ENCODE results near the gene RBMS3.
"Not testable (repeated sequence)": the region's sequence is repeated elsewhere in the genome, so short reads cannot be mapped to it uniquely, and the experiment has no call there.

Gene RBMS3

DNA sequence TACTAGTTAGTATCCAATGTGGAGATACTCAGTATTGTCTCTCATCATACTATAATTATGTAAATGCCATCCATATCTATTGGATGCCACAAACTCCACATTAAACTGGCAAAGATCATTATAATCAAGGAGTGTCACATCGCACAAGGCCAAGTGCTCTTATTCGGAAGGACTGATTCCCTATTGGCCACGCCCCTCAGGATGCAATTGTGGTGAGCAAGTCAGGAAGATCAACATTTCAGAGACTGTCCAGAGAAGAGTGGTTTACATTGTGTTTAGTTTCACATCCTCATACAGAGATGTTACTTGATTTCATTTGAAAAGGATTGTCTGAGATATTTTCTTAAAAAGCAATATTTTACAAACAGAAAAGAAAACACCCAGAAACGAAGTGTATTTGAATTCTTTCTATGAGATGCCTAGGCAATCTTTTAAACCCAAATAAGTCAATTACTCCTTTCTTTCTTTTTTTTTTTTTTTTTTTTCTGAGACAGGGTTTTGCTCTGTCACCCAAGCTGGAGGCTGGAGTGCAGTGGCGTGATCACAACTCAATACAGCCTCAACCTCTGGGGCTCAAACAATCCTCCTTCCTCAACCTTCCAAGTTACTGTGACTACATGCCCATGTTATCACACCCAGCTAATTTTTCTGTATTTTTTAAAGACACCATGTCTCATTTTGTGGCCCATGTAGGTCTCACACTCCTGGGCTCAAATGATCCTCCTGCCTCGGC lies 369.1 kb downstream of the RBMS3 start:
- no peak for DNase-seq (ENCODE audit: low read depth in 1 of 2, low spot score in 1 of 2)

- DNase-seq (ENCODE audit: low read depth in 1 of 2, low spot score in 1 of 2), result no peak
Observed at GRCh38 chr3:29653680-29654079, 372.8 kb downstream of the RBMS3 start.

GRCh38 chr3:29655015-29655747 lies 374.3 kb downstream of the RBMS3 start:
- no peak for DNase-seq (ENCODE audit: low read depth in 1 of 2, low spot score in 1 of 2)

- no peak for DNase-seq (ENCODE audit: low read depth in 1 of 2, low spot score in 1 of 2)
Observed at GRCh38 chr3:29665688-29666087, 384.8 kb downstream of the RBMS3 start.

- no peak for DNase-seq (ENCODE audit: low read depth in 1 of 2, low spot score in 1 of 2)
Observed at GRCh38 chr3:29668233-29668632, 387.4 kb downstream of the RBMS3 start.

GRCh38 chr3:29668728-29669127 lies 387.9 kb downstream of the RBMS3 start:
- no peak for DNase-seq (ENCODE audit: low read depth in 1 of 2, low spot score in 1 of 2)

DNA sequence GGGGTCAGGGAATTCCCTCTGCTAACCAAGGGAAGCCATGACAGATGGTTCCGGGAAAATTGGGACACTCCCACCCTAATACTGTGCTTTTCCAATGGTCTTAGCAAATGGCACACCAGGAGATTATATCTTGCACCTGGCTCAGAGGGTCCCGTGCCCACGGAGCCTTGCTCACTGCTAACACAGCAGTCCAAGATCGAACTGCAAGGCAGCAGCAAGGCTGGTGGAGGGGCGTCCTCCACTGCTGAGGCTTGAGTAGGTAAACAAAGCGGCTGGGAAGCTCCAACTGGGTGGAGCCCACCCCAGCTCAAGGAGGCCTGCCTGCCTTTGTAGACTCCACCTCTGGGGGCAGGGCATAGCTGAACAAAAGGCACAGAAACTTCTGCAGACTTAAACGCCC lies 389.6 kb downstream of the RBMS3 start:
- not testable (repeated sequence) for DNase-seq (ENCODE audit: low read depth in 1 of 2, low spot score in 1 of 2)

DNA sequence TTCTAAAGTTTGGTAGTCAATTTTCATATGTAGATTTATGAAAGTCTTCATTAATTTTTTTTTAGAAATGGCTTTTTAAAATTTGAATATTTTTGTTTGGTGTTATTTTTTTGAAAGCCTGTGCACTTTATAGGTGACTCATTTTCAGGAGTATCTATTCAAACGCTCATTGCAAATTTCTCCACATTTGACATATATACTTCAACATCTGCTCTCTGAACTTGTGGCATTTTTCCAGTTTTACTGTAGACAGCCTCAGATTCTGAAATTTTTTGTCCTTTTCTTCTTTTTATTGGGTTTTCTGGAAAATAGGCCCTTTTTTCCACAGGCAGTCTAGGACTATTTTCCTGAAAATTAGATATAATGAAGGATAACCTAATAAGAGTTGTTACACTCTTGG lies 396.6 kb downstream of the RBMS3 start:
- DNase-seq (ENCODE audit: low read depth in 1 of 2, low spot score in 1 of 2), result no peak

- DNase-seq (ENCODE audit: low read depth in 1 of 2, low spot score in 1 of 2), result no peak
Observed at GRCh38 chr3:29679944-29680343, 399.1 kb downstream of the RBMS3 start.

- DNase-seq (ENCODE audit: low read depth in 1 of 2, low spot score in 1 of 2), result no peak
Observed at GRCh38 chr3:29683018-29683993, 402.4 kb downstream of the RBMS3 start.

DNA sequence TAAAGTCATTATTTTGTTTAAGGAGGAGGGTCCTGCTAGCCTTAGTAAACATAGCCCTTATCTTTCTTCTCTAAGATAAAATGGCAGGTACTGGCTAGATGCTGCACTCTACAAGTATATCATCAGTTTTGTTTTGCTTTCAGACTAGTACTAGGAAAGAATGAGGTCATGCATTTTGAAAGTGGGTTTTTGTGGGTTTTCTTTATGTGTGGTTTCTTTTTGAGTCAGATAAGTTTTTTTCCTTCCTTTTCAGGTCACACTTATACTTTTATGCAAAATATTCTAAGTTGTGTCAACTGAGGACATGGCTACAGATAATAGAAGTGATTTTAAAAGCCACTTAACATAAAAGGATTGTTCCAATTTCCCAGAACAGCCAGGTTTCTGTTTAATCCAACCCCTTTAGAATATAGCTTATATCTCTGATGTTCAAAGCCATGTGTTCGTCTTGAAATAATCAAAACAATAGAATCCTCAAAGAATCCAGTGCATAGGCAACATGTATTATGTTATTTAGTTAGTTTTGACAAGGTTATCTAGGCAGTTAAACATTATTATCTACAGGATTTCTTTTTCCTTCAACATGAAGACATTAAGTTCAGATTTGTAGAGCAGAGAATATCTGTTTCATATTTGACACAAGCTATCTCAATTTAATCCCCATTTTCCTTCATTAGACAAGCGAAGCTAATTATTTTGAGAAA lies 406.2 kb downstream of the RBMS3 start:
- DNase-seq (ENCODE audit: low read depth in 1 of 2, low spot score in 1 of 2), result no peak

- DNase-seq (ENCODE audit: low read depth in 1 of 2, low spot score in 1 of 2), result no peak
Observed at GRCh38 chr3:29690686-29691353, 409.9 kb downstream of the RBMS3 start.

GRCh38 chr3:29693863-29694262 lies 413.0 kb downstream of the RBMS3 start:
- no peak for DNase-seq (ENCODE audit: low read depth in 1 of 2, low spot score in 1 of 2)

DNA sequence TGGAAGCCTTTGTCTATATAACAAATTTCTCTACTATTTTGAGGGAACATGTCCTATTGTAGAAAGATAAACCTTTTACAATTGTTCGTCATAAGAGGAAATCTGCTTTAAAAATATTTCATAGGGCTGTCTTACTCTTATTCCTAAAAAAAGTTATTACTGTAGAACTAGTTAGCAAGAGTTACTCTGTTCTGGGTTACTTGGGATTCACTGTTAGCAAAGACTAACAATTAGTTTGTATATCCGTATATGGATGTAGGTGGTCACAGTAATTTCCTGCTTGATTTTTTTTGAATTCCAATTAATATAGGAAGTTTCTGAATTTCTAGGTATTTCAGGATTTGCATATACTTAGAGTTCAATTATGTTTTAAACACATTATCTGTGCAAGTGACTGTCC lies 413.5 kb downstream of the RBMS3 start:
- no peak for DNase-seq (ENCODE audit: low read depth in 1 of 2, low spot score in 1 of 2)

DNA sequence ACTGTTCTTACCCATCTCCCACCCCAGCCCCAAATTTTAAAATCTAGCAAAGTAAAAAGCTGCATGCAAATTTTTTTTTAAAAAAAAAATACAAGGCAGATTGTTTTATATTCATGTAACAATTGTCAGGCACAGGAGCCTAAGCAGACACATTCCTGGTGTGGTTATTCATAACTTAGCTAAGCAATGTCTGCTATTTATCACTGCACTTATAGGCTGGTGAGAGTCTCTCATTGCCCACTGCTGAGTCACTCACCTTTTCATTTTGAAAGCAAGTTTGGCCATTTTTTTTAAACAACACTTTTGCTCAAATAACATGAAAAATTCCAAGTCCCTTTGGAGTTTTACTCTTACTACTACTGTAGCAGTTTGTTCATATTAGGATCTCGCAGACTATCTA lies 413.9 kb downstream of the RBMS3 start:
- DNase-seq (ENCODE audit: low read depth in 1 of 2, low spot score in 1 of 2), result no peak

GRCh38 chr3:29695201-29695600 lies 414.3 kb downstream of the RBMS3 start:
- DNase-seq (ENCODE audit: low read depth in 1 of 2, low spot score in 1 of 2), result no peak

- no peak for DNase-seq (ENCODE audit: low read depth in 1 of 2, low spot score in 1 of 2)
Observed at GRCh38 chr3:29695643-29696198, 414.9 kb downstream of the RBMS3 start.

DNA sequence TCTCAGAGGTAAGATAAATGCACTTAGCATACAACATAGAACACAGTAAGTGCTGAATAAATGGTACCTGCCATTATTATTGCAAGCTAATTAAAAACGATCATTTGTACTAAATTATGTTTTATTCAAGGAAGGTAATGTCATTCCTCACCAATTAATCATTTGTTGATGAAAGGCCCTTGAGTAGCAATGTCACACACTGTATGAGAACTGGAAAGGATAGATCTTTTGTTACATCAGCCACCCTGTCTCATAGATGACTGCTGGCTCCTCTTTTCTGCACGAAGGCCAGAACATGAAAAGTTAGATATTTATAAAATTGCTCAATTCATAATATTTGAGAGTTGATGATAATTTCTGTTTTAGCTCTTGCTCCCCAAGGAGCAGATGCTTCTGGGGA lies 415.4 kb downstream of the RBMS3 start:
- DNase-seq (ENCODE audit: low read depth in 1 of 2, low spot score in 1 of 2), result no peak

GRCh38 chr3:29697989-29698388 lies 417.1 kb downstream of the RBMS3 start:
- no peak for DNase-seq (ENCODE audit: low read depth in 1 of 2, low spot score in 1 of 2)

- DNase-seq (ENCODE audit: low read depth in 1 of 2, low spot score in 1 of 2), result no peak
Observed at GRCh38 chr3:29700256-29700655, 419.4 kb downstream of the RBMS3 start.

Measured in activated T-helper 1 cell treated with anti-CD3 and anti-CD28 coated beads, Interleukin-2, amount 50 U/mL, for 16 hours (primary cell).